GM18508 (cell line): ENCODE measurements around the gene DHRSX.
"Not testable (repeated sequence)": the region's sequence is repeated elsewhere in the genome, so short reads cannot be mapped to it uniquely, and the experiment has no call there.

Experiments
- ATAC-seq: cut with Tn5 transposase; IDR thresholded peaks from one replicate; pipeline ENCODE4 v1.9.1; 2021; ENCODE audit warnings: moderate number of reproducible peaks; ENCODE audit not compliant: insufficient read depth, unreplicated experiment

DHRSX gene

DNA sequence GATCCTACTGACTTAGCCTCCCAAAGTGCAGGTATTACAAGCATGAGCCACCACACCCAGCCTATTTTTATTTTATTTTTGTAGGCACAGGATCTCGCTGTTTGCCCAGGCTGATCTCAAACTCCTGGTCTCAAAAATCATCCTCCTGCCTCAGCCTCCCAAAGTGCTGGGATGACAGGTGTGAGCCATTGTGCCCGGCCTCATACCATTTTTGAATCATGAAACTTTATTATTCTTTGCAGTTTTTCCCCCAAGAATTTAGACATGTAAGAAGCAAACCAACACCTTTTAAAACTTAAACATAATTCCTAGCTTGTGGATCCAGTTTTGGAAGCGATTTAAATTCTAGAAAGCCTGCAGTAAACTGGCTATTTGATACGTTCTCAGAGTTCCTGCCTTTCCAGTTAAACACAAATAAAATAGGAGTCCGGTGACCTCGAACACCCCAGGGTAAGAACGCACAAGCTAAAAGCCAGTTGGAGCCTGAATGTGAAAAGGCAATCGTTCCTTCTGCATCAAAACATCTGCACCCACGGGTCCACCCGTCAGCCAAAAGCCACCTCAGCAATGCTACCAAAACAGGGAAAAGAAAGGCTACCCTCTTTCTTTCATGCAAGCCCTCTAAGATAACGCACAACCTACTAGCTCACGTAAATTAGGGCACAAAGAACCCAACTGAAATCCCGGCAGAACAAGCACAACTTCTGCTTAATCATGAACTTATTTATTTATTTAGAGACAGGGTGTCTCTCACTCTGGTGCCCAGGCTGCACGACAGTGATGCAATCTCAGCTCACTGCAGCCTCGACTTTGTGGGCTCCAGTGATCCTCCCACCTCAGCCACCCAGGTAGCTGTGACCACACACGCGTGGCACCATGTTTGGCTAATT lies 39.7 kb downstream of the DHRSX start:
- not testable (repeated sequence) for ATAC-seq

DNA sequence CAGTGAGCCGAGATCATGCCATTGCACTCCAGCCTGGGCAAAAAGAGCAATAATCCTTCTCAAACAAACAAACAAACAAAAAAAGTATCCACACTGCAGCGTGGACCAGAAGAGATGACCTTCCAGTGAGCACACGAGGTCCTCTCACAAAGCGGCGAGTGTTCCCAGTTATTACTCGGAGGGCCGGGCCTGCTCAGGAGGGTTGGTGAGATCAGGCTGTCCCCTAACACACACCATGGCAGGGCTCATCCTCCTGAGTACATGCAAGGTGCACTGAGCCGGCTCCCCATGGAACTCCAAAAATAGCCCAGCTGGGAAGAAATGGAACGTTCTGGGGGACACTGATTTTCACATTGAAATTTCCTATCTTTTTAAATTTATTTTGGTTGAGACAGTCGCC lies 40.7 kb downstream of the DHRSX start:
- not testable (repeated sequence) for ATAC-seq

DNA sequence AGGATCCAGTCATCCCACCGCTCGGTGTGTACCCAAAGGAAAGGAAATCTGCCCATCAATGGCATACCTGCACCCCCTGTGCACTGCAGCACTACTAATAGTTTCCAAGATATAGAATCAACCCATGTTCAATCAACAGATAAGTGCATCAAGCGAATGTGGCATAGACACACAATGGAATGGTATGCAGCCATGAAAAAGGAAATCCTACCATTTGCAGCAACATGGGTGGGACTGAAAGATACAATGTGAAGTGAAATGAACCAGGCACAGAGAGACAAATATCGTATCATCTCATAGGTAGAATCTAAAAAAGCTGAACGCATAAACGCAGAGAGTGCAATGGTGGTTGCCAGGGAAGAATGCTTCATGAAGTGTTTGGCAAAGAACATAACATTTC lies 42.5 kb downstream of the DHRSX start:
- no peak for ATAC-seq

DNA sequence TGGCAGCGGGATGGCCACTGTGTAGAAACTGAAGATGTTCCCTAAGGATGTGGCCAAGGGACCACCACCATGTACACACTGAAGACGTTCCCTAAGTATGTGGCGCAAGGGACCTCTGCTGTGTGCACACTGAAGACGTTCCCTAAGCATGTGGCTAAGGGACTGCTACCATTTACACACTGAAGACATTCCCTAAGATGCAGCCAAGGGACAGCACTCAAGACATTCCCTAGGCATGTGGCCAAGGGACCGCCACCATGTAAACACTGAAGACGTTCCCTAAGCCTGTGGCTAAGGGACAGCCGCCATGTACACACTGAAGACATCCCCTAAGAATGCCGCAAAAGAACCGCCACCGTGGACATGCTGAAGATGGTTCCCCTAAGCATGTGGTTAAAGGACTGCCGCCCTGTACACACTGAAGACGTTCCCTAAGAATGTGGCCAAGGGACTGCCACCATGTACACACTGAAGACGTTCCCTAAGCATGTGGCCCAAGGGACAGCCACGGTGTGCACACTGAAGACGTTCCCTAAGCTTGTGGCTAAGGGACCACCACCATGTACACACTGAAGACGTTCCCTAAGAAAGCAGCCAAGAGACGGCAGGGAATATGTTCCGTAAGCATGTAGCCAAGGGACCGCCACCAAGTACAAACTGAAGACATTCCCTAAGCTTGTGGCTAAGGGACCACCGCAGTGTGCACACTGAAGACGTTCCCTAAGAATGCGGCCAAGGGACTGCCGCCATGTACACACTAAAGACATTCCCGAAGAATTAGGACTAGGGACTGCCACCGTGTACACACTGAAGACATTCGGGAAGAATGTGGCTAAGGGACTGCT lies 43.3 kb downstream of the DHRSX start:
- ATAC-seq, result no peak

DNA sequence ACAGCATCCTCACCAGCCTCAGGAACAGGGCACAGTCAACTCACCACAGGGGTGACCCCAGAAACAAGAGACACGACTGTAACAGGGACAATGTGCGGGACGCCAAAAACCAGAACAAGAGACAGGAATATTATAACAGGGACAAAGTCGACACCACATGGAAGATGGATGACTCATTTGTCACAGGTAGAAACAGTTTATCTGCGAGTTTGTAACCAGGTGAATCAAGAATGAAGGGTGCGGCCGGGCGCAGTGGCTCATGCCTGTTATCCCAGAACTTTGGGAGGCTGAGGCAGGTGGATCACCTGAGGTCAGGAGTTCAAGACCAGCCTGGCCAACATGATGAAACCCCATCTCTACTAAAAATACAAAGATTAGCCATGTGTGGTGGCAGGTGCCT lies 44.7 kb downstream of the DHRSX start:
- ATAC-seq, result not testable (repeated sequence)

DNA sequence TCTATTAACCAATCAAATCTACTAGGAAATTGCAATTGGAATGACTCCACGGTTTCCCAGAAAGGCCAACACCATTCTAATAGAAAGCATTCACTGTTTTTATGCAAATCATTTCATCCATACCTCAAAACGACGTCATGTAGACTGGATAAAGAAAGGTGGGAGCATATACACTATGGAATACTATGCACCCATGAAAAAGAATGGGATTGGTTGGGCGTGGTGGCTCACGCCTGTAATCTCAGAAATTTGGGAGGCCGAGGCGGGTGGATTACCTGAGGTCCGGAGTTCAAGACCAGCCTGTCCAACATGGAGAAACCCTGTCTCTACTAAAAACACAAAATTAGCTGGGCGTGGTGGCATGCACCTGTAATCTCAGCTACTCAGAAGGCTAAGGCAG lies 46.2 kb downstream of the DHRSX start:
- ATAC-seq, result not testable (repeated sequence)

DNA sequence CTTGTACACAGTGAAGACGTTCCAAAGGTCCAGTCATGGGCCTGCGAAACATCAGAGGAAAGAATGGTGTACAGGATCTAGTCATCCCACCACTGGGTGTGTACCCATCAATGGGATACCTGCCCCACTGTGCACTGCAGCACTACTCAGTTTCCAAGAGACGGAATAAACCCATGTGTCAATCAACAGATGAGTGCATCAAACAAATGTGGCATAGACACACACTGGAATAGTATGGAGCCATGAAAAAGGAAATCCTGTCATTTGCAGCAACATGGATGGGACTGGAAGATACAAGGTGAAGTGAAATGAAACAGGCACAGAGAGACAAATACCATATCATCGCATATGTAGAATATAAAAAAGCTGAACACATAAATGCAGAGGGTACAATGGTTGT lies 48.0 kb downstream of the DHRSX start:
- ATAC-seq, result no peak

DNA sequence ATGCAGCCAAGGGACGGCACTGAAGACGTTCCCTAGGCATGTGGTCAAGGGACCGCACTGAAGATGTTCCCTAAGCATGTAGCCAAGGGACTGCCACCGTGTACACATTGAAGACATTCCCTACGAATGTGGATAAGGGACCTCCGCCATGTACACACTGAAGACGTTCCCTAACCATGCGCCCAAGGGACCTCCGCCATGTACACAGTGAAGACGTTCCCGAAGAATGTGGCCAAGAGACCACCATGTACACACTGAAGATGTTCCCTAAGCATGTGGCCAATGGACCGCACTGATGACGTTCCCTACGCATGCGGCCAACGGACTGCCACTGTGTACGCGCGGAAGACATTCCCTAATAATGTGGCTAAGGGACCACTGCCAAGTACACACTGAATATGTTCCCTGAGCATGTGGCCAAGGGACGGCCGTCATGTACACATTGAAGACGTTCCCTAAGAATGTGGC lies 48.4 kb downstream of the DHRSX start:
- no peak for ATAC-seq

DNA sequence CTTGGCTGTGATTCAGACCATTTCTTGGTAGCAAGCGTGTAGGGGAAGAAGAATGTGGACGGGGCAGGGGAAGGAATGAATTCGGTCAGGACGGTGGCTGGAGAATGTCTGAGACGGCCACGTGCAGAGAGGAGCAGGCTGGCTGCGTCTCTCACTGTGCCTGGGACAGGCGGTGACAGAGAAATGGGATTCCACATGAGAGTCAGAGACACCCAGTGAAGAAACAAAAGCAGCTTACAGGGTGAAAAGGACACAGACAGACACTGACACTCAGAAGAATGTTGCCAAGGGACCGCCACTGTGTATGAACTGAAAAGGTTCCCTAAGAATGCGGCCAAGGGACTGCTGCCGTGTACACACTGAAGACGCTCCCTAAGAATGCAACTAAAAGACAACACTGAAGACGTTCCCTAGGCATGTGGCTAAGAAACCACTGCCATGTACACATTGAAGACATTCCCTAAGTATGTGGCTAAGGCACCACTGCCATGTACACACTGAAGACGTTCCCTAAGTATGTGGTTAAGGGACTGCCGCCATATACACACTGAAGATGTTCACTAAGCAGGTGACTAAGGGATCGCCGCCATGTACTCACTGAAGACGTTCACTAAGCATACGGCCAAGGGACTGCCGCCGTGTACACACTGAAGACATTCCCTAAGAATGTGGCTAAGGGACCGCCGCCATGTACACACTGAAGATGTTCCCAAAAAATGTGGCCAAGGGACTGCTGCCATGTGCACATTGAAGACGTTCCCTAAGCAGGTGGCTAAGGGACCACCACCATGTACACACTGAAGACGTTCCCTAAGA lies 49.1 kb downstream of the DHRSX start:
- ATAC-seq, result no peak

DNA sequence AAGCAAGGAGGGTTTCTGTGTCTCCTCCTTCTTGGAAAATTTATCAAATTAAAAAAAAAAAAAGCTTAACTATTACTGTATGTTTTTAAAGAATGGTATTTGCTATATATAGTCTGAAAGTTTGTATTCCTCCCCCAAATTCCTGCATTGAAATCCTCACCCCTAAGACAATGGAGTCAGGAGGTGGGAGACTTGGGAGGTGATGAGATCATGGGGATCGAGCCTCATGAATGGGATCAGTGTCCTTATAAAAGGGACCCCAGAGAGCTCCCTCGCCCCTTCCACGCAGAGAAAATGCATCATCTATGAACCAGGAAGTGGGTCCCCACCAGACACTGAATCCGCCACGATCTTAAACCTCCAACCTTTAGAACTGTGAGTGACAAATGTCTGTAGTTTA lies 50.1 kb downstream of the DHRSX start:
- no peak for ATAC-seq

DNA sequence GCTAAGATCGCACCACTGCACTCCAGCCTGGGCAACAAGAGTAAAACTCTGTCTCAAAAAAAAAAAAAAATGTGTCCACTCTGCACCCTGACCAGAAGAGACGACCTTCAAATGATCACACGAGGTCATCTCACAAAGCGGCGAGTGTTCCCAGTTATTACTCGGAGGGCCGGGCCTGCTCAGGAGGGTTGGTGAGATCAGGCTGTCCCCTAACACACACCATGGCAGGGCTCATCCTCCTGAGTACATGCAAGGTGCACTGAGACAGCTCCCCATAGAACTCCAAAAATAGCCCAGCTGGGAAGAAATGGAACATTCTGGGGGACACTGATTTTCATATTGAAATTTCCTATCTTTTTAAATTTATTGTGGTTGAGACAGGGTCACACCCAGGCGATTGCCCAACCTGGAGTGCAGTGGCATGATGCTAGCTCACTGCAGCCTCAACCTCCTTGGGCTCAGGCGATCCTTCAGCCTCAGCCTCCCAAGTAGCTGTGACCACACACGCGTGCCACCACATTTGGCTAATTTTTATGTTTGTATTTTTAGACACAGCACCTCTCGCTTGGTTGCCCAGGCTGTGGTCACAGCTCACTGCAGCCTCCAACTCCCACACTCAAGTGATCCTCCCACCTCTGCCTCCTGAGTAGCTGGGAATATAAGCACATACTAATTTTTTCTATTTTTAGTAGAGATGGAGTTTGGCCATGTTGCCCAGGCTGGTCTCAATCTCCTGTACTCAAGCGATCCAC lies 51.5 kb downstream of the DHRSX start:
- ATAC-seq, result peak; percentile 51

DNA sequence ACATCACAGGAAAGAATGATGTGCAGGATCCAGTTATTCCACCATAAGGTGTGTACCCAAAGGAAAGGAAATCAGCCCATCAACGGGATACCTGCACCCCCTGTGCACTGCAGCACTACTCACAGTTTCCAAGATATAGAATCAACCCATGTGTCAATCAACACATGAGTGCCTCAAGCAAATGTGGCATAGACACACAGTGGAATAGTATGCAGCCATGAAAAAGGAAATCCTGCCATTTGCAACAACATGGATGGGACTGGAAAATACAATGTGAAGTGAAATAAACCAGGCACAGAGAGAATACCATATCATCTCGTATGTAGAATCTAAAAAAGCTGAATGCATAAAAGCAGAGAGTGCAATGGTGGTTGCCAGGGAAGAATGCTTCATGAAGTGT lies 53.3 kb downstream of the DHRSX start:
- ATAC-seq, result no peak

DNA sequence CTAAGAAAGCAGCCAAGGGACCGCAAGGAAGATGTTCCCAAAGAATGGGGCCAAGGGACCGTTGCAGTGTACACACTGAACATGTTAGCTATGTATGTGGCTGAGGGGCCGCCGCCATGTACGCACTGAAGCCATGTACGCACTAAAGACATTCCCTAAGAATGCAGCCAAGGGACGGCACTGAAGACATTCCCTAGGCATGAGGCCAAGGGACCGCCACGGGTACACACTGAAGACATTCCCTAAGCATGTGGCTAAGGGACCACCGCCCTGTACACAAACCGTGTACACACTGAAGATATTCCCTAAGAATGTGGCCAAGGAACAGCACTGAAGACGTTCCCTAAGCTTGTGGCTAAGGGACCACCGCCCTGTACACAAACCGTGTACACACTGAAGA lies 54.0 kb downstream of the DHRSX start:
- no peak for ATAC-seq

DNA sequence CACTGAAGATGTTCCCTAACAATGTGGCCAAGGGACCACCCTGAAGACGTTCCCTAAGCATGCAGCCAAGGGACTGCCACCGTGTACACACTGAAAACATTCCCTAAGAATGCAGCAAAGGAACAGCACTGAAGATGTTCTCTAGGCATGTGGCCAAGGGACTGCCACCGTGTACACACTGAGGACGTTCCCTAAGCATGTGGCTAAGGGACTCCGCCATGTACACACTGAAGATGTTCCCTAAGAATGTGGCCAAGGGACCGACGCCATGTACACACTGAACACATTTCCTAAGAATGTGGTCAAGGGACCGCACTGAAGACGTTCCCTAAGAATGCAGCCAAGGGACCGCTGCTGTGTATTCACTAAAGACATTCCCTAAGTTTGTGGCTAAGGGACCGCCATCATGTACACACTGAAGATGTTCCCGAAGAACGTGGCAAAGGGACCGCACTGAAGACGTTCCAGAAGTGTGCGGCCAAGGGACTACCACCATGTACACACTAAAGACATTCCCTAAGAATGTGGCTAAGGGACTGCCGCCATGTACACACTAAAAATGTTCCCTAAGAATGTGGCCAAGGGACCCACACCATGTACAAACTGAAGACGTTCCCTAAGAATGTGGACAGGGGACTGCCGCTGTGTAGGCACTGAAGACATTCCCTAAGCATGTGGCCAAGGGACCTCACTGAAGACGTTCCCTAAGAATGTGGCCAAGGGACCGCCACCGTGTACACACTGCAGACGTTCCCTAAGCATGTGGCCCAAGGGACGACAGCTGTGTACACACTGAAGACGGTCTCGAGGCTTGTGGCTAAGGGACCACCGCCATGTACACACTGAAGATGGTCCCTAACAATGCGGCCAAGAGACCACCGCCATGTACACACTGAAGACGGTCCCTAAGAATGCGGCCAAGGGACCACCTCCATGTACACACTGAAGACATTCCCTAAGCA lies 54.8 kb downstream of the DHRSX start:
- no peak for ATAC-seq

DNA sequence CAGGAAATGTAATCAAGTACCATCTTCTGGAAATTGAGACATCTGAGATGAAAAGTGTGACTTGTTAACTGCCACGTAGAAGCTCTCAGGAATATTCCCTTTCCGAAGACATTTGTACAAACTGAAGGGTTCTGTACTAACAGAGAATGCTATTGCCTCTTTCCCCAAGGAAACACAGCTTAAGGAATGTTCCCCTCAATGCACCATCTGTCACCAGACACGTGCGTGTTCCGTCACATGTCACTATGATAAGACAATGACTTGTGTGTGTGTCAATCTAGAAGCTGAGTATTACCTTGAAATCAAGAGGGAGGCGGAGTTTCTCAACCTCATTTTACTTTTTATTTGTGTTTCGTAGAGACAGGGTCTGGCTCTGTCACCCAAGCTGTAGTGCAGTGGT lies 58.1 kb downstream of the DHRSX start:
- ATAC-seq, result no peak

DNA sequence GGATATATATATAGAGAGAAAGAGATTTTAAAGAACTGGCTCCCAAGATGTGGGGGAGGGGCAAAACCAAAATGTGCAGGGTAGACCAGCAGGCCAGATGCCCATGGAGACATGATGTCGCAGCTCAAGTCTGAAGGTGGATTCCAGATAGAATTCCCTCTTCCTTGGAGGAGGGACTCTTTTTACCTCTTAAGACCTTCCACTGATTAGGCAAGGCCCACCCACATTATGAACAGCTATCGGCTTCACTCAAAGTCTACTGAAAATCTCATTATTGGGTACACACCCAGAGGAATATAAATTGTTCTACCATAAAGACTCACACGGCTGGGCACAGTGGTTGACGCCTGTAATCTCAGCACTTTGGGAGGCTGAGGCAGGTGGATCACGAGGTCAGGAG lies 59.3 kb downstream of the DHRSX start:
- no peak for ATAC-seq

DNA sequence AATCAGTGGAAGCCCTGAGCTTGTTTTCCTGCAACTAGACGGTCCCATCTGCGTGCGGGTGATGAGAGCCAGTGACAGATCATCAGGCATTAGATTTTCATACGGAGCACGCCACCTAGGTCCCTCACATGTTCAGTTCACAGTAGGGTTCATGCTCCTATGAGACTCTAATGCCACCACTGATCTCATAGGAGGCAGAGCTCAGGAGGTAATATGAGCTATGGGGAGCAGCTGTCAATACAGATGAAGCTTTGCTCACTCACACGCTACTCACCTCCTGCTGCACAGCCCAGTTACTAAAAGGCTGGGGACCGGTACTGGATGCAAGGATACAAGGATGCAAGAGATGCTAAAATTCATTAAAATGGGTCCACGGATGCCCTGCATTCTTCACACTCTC lies 61.2 kb downstream of the DHRSX start:
- no peak for ATAC-seq

DNA sequence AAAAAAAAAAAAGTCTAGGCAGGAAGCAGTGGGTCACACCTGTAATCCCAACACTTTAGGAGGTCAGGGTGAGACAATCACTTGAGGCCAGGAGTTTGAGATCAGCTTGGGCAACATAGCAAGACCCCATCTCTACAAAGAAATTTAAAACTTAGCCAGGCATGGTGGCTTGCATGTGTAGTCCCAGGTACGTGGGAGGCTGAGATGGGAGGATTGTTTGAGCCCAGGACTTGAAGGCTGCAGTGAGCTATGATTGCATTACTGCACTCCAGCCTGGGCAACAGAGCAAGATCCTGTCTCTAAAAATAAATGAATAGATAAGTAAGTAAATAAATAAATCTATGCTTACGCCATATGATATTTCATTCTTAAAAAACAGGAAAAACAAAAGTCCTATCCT lies 65.3 kb downstream of the DHRSX start:
- no peak for ATAC-seq
